ENCODE data around the gene NTRK1. TPM values are rescaled to one million over a fixed set of nuclear protein-coding genes. Genes with fewer than 3 reads are reported as not detected.

NTRK1 gene
- total and polyA plus RNA-seq, 2 experiments from 2014 or later = 0.08 to 0.11 TPM

GRCh38 chr1:156826630-156827029 is 34.0 kb upstream of the NTRK1 start:
- peak; percentile 55 for DNase-seq
- H3K4me2 ChIP-seq (ENCODE audit: unreplicated experiment) = no peak overlapping the region
- no peaks in the 10 kb centered on the region for H4K20me1 ChIP-seq (ENCODE audit: insufficient read depth)
- no peaks in the 10 kb centered on the region for H3K9me2 ChIP-seq (ENCODE audit: insufficient read depth)
- no peak overlapping the region for H2AFZ ChIP-seq
- 0 out of 2 replicates have a peak, but pooled peaks cover 3% of the 10 kb centered on the region for H3F3A ChIP-seq (ENCODE audit: insufficient read depth)
- no peak overlapping the region for H3K9ac ChIP-seq
- TF ChIP-seq EZH2 (IDR thresholded peaks at IDR 0.05; ENCODE audit: insufficient read depth, poor library complexity, severe bottlenecking) (no peak), EZH2phosphoT487 (IDR thresholded peaks at IDR 0.05; ENCODE audit: insufficient read depth, low read depth) (no peak)
- H3K4me1 ChIP-seq (ENCODE audit: insufficient read depth) = peaks cover 13% of the 10 kb centered on the region
- no peak overlapping the region for H3K4me3 ChIP-seq
- H3K27ac ChIP-seq = no peak overlapping the region
- H3K36me3 ChIP-seq (ENCODE audit: low read depth) = no peaks in the 10 kb centered on the region
- no peaks in the 10 kb centered on the region for H3K79me2 ChIP-seq (ENCODE audit: insufficient read depth)
- WGBS, 2 experiments (ENCODE audit: low coverage in 1 of 2, low lambda C conversion rate in 2 of 2, missing lambda C conversion rate in 2 of 2) = 38% methylated on average over 1 of the region's 1 CpG
- no peaks in the 10 kb centered on the region for H3K9me3 ChIP-seq (ENCODE audit: low read depth)
- in situ Hi-C loops (cut with MboI) = no loop called here
- H3K27me3 ChIP-seq (replicated peaks; ENCODE audit: insufficient read depth) = 0 out of 2 replicates have a peak, but pooled peaks cover 9% of the 10 kb centered on the region

- Histone ChIP-seq H4K20me1 (ENCODE audit: insufficient read depth) (no peaks in the 10 kb centered on the region), H3K4me2 (ENCODE audit: unreplicated experiment) (no peak overlapping the region), H3K9me3 (ENCODE audit: low read depth) (no peaks in the 10 kb centered on the region), H3K9ac (no peak overlapping the region), H2AFZ (no peak overlapping the region), H3K9me2 (ENCODE audit: insufficient read depth) (no peaks in the 10 kb centered on the region), H3K4me1 (ENCODE audit: insufficient read depth) (no peaks in the 10 kb centered on the region), H3K36me3 (ENCODE audit: low read depth) (no peaks in the 10 kb centered on the region), H3K27ac (no peak overlapping the region), H3K4me3 (no peak overlapping the region), H3F3A (ENCODE audit: insufficient read depth) (no peaks in the 10 kb centered on the region), H3K79me2 (ENCODE audit: insufficient read depth) (no peaks in the 10 kb centered on the region), H3K27me3 (replicated peaks; ENCODE audit: insufficient read depth) (0 out of 2 replicates have a peak, but pooled peaks cover 18% of the 10 kb centered on the region)
- WGBS, 2 experiments (ENCODE audit: low coverage in 1 of 2, low lambda C conversion rate in 2 of 2, missing lambda C conversion rate in 2 of 2) = 65% methylated on average over 18 of the region's 18 CpGs
- in situ Hi-C loops (cut with MboI) = no loop called here
- no peak for DNase-seq
- TF ChIP-seq EZH2phosphoT487 (IDR thresholded peaks at IDR 0.05; ENCODE audit: insufficient read depth, low read depth) = no peak
- TF ChIP-seq EZH2 (IDR thresholded peaks at IDR 0.05; ENCODE audit: insufficient read depth, poor library complexity, severe bottlenecking) = no peak
Observed at GRCh38 chr1:156828400-156829124, 32.1 kb upstream of the NTRK1 start.

DNA sequence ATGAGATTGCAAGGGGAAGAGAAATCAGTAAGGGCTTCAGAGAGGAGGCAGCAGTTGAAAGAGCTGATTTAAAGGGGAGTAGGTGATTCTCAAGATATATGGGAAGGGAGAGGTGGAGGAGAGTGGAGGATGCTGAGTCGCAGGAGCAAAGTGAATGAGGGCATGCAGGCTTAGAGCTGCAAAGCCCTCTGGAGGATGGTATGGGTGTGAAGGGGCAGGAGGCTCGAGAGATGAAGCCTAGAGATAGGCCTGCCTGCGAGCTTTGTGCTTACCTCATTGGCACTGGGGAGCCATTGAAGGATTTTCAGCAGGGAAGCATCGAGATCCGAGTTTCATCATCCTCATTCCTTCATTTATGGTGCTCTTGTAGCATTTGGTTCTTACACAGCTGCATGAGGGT is 28.2 kb upstream of the NTRK1 start:
- TF ChIP-seq EZH2phosphoT487 (IDR thresholded peaks at IDR 0.05; ENCODE audit: insufficient read depth, low read depth) (no peak), EZH2 (IDR thresholded peaks at IDR 0.05; ENCODE audit: insufficient read depth, poor library complexity, severe bottlenecking) (no peak)
- in situ Hi-C loops (cut with MboI) = no loop called here
- H3F3A ChIP-seq (ENCODE audit: insufficient read depth) = no peaks in the 10 kb centered on the region
- no peaks in the 10 kb centered on the region for H3K79me2 ChIP-seq (ENCODE audit: insufficient read depth)
- DNase-seq = no peak
- no peaks in the 10 kb centered on the region for H3K9me3 ChIP-seq (ENCODE audit: low read depth)
- H3K27me3 ChIP-seq (replicated peaks; ENCODE audit: insufficient read depth) = peaks cover 18% of the 10 kb centered on the region; the same call in 1 of the 2 replicates
- no peak overlapping the region for H3K4me2 ChIP-seq (ENCODE audit: unreplicated experiment)
- H3K9ac ChIP-seq = no peak overlapping the region
- H3K36me3 ChIP-seq (ENCODE audit: low read depth) = no peaks in the 10 kb centered on the region
- H3K27ac ChIP-seq = no peak overlapping the region
- H2AFZ ChIP-seq = no peak overlapping the region
- WGBS, 2 experiments (ENCODE audit: low coverage in 1 of 2, low lambda C conversion rate in 2 of 2, missing lambda C conversion rate in 2 of 2) = 44 to 46% methylated on average over 5 of the region's 5 CpGs
- H3K4me1 ChIP-seq (ENCODE audit: insufficient read depth) = no peaks in the 10 kb centered on the region
- no peaks in the 10 kb centered on the region for H4K20me1 ChIP-seq (ENCODE audit: insufficient read depth)
- no peak overlapping the region for H3K4me3 ChIP-seq
- H3K9me2 ChIP-seq (ENCODE audit: insufficient read depth) = no peaks in the 10 kb centered on the region

DNA sequence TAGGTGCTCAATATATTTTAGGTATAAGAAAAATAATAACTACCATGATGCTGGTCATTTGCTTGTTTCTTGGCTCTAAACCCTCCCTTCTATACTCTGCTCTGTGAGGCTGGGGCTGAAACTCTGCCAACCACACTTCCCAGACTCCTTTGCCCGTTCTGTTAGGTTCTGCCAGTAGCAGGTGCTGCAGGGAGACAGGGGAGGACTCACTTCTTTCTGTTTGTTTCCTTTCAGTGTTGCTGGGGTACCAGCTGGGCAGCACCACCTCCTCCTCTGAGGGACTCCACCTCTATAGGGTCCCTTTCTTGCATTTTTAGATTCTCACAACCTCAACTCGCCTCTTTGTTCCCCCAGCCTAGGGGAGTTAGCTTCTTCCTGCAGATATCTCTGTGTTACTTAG is 27.1 kb upstream of the NTRK1 start:
- Histone ChIP-seq H3K4me2 (ENCODE audit: unreplicated experiment) (no peak overlapping the region), H4K20me1 (ENCODE audit: insufficient read depth) (no peaks in the 10 kb centered on the region), H3K4me3 (no peak overlapping the region), H3K27ac (no peak overlapping the region), H3K9ac (no peak overlapping the region), H3K79me2 (ENCODE audit: insufficient read depth) (no peaks in the 10 kb centered on the region), H3F3A (ENCODE audit: insufficient read depth) (no peaks in the 10 kb centered on the region), H3K9me3 (ENCODE audit: low read depth) (no peaks in the 10 kb centered on the region), H2AFZ (no peak overlapping the region), H3K9me2 (ENCODE audit: insufficient read depth) (no peaks in the 10 kb centered on the region), H3K27me3 (replicated peaks; ENCODE audit: insufficient read depth) (peaks cover 18% of the 10 kb centered on the region; the same call in 1 of the 2 replicates), H3K4me1 (ENCODE audit: insufficient read depth) (no peaks in the 10 kb centered on the region), H3K36me3 (ENCODE audit: low read depth) (no peaks in the 10 kb centered on the region)
- DNase-seq = no peak
- in situ Hi-C loops (cut with MboI) = no loop called here
- 36 to 45% methylated on average over 2 of the region's 2 CpGs for WGBS, 2 experiments (ENCODE audit: low coverage in 1 of 2, low lambda C conversion rate in 2 of 2, missing lambda C conversion rate in 2 of 2)
- TF ChIP-seq EZH2phosphoT487 (IDR thresholded peaks at IDR 0.05; ENCODE audit: insufficient read depth, low read depth) (no peak), EZH2 (IDR thresholded peaks at IDR 0.05; ENCODE audit: insufficient read depth, poor library complexity, severe bottlenecking) (no peak)
